Measurements from ENCODE around the gene SEPTIN11. TPM values are rescaled to one million over a fixed set of nuclear protein-coding genes. Genes with fewer than 3 reads are reported as not detected.

SEPTIN11 gene
- total RNA-seq, 1 experiment from 2014 or later, result 125 TPM

DNA sequence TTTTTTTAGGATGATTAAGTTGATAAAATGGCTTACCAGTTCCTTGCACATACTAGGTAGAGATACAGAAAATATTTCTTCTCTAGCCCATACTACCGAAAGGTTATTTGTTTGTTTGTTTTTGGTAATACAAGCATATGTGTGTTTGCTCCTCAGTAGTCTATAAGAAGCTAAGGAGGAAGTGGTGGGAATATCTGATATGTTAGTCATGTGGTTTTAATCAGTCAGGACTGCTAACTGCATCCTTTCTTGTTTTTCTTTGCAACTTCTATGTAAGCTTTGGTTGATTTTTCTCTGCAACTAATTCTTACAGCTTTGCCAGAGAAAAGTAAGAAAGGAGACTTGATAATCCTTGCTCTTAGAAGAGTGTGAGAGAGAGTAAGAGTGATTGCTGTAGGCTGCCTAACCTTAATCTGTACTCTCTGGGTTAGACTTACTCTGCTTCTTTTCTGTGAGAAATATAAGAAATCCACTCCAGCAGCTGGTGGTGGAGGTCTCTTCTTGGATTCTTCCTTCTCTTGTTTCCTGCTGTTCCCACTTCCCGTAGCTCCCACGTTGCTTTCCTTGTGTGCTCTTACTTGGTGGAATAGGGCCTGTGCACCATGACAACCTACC lies 28.3 kb downstream of the SEPTIN11 start (continued):
- TF ChIP-seq ZNF263 (CRISPR knock-in tag; IDR thresholded peaks at IDR 0.05; ENCODE audit: low read depth), result no peak

DNA sequence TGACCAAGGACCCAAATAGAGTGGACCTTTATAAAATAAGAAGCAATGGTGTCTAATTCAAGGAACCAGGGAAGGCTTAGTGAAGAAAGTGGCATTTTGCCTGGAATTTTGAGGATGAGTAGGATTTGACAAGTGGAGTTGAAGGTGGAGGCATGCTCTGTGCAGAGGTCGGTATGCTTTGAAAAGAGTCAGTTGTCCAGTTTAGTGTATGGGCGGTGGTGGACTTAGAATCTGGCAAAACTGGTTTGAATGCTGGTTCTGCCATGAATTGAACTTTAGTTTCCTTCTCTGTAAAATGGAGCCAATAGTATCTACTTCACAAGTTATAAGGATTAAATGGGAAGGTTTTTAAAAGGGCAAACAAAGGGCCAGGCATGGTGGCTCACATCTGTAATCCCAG lies 29.7 kb downstream of the SEPTIN11 start:
- TF ChIP-seq, protein P1, sequence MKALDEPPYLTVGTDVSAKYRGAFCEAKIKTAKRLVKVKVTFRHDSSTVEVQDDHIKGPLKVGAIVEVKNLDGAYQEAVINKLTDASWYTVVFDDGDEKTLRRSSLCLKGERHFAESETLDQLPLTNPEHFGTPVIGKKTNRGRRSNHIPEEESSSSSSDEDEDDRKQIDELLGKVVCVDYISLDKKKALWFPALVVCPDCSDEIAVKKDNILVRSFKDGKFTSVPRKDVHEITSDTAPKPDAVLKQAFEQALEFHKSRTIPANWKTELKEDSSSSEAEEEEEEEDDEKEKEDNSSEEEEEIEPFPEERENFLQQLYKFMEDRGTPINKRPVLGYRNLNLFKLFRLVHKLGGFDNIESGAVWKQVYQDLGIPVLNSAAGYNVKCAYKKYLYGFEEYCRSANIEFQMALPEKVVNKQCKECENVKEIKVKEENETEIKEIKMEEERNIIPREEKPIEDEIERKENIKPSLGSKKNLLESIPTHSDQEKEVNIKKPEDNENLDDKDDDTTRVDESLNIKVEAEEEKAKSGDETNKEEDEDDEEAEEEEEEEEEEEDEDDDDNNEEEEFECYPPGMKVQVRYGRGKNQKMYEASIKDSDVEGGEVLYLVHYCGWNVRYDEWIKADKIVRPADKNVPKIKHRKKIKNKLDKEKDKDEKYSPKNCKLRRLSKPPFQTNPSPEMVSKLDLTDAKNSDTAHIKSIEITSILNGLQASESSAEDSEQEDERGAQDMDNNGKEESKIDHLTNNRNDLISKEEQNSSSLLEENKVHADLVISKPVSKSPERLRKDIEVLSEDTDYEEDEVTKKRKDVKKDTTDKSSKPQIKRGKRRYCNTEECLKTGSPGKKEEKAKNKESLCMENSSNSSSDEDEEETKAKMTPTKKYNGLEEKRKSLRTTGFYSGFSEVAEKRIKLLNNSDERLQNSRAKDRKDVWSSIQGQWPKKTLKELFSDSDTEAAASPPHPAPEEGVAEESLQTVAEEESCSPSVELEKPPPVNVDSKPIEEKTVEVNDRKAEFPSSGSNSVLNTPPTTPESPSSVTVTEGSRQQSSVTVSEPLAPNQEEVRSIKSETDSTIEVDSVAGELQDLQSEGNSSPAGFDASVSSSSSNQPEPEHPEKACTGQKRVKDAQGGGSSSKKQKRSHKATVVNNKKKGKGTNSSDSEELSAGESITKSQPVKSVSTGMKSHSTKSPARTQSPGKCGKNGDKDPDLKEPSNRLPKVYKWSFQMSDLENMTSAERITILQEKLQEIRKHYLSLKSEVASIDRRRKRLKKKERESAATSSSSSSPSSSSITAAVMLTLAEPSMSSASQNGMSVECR (CRISPR knock-in tag; IDR thresholded peaks at IDR 0.05; ENCODE audit: borderline replicate concordance), result no peak
- TF ChIP-seq, protein P2, sequence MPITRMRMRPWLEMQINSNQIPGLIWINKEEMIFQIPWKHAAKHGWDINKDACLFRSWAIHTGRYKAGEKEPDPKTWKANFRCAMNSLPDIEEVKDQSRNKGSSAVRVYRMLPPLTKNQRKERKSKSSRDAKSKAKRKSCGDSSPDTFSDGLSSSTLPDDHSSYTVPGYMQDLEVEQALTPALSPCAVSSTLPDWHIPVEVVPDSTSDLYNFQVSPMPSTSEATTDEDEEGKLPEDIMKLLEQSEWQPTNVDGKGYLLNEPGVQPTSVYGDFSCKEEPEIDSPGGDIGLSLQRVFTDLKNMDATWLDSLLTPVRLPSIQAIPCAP (CRISPR knock-in tag; IDR thresholded peaks at IDR 0.05), result no peak
- TF ChIP-seq, protein P3, sequence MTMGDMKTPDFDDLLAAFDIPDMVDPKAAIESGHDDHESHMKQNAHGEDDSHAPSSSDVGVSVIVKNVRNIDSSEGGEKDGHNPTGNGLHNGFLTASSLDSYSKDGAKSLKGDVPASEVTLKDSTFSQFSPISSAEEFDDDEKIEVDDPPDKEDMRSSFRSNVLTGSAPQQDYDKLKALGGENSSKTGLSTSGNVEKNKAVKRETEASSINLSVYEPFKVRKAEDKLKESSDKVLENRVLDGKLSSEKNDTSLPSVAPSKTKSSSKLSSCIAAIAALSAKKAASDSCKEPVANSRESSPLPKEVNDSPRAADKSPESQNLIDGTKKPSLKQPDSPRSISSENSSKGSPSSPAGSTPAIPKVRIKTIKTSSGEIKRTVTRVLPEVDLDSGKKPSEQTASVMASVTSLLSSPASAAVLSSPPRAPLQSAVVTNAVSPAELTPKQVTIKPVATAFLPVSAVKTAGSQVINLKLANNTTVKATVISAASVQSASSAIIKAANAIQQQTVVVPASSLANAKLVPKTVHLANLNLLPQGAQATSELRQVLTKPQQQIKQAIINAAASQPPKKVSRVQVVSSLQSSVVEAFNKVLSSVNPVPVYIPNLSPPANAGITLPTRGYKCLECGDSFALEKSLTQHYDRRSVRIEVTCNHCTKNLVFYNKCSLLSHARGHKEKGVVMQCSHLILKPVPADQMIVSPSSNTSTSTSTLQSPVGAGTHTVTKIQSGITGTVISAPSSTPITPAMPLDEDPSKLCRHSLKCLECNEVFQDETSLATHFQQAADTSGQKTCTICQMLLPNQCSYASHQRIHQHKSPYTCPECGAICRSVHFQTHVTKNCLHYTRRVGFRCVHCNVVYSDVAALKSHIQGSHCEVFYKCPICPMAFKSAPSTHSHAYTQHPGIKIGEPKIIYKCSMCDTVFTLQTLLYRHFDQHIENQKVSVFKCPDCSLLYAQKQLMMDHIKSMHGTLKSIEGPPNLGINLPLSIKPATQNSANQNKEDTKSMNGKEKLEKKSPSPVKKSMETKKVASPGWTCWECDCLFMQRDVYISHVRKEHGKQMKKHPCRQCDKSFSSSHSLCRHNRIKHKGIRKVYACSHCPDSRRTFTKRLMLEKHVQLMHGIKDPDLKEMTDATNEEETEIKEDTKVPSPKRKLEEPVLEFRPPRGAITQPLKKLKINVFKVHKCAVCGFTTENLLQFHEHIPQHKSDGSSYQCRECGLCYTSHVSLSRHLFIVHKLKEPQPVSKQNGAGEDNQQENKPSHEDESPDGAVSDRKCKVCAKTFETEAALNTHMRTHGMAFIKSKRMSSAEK (CRISPR knock-in tag; IDR thresholded peaks at IDR 0.05; ENCODE audit: borderline replicate concordance), result no peak
- TF ChIP-seq TEAD1 (CRISPR knock-in tag; IDR thresholded peaks at IDR 0.05), result no peak
- H3K4me1 Mint-ChIP-seq, result peaks cover 57% of the 10 kb centered on the region
- POLR2A ChIA-PET, result no interaction called here
- H3K9me3 Mint-ChIP-seq, result no peaks in the 10 kb centered on the region
- ATAC-seq (no peak), DNase-seq (ENCODE audit: low spot score) (no peak)
- H3K4me3 Mint-ChIP-seq, result no peak overlapping the region
- H3K27me3 Mint-ChIP-seq (ENCODE audit: low read depth), result no peaks in the 10 kb centered on the region
- no peak overlapping the region for H3K27ac Mint-ChIP-seq
- H3K36me3 Mint-ChIP-seq, result no peaks in the 10 kb centered on the region
- CTCF ChIA-PET, result no interaction called here

DNA sequence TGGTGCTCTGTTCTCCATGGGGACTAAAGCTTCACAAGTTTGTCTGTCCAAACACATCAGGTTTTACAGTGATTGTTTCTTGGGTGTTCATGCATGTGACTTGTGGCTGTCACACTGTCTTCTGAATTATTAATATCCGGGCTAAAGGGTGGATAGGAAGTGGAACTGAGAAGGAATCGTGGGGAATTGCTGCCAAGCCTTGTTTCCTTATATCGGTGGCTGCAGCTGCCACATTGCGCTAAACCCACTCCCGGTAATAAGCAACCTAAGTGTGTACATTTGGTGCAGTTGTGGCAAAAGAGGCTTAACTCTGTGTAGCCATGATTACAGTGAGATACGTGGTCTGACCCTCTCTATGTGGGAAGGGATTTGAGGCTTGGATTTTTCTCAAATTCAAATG lies 30.7 kb downstream of the SEPTIN11 start:
- CTCF ChIA-PET, result no interaction called here
- H3K36me3 Mint-ChIP-seq, result no peaks in the 10 kb centered on the region
- no peak for DNase-seq (ENCODE audit: low spot score)
- H3K4me3 Mint-ChIP-seq, result no peak overlapping the region
- ATAC-seq, result no peak
- POLR2A ChIA-PET, result interaction anchor here (0.7 kb wide), 1 partner anchor 146 kb away, joined by 4 read pairs; no protein-coding TSS in a partner anchor
- no peaks in the 10 kb centered on the region for H3K27me3 Mint-ChIP-seq (ENCODE audit: low read depth)
- peak overlapping the region; percentile 21; the same call in 1 of the 2 replicates for H3K27ac Mint-ChIP-seq
- H3K4me1 Mint-ChIP-seq, result peaks cover 68% of the 10 kb centered on the region
- no peaks in the 10 kb centered on the region for H3K9me3 Mint-ChIP-seq
- TF ChIP-seq FOXP1 (CRISPR knock-in tag; IDR thresholded peaks at IDR 0.05; ENCODE audit: borderline replicate concordance), result no peak
- TF ChIP-seq, protein P4, sequence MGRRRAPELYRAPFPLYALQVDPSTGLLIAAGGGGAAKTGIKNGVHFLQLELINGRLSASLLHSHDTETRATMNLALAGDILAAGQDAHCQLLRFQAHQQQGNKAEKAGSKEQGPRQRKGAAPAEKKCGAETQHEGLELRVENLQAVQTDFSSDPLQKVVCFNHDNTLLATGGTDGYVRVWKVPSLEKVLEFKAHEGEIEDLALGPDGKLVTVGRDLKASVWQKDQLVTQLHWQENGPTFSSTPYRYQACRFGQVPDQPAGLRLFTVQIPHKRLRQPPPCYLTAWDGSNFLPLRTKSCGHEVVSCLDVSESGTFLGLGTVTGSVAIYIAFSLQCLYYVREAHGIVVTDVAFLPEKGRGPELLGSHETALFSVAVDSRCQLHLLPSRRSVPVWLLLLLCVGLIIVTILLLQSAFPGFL (CRISPR knock-in tag; IDR thresholded peaks at IDR 0.05; ENCODE audit: borderline replicate concordance), result no peak
- no peak for TF ChIP-seq MYBL2 (CRISPR knock-in tag; IDR thresholded peaks at IDR 0.05)
- TF ChIP-seq, protein P5, sequence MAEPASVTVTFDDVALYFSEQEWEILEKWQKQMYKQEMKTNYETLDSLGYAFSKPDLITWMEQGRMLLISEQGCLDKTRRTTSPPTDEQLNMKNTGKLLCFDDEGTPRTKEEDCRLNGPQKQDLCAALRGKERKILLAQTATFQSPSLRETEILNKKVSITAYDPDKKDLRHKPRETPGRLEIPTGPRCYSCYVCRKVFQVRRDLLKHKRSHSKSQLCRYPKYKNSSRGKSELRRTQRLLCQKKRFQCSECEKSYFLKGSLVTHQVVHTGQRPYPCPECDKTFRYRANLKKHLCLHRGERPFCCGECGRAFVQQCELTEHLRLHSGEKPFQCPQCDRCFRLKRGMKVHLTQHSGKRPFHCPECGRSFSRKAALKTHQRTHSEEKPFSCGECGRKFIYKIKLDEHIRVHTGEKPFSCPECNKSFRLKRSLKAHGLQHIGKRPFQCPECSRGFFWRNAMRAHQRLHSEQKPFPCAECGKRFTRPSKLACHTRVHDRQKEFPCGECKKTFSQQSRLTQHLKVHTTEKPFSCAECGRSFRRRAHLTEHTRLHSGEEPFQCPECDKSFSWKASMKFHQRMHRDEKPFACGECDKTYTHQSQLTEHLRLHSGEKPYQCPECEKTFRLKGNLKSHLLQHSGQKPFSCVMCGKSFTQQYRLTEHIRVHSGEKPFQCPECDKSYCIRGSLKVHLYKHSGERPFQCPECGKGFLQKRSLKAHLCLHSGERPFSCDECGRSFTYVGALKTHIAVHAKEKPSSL (CRISPR knock-in tag; conservative IDR thresholded peaks at IDR 0.05), result no peak
- TF ChIP-seq ZNF263 (CRISPR knock-in tag; IDR thresholded peaks at IDR 0.05; ENCODE audit: low read depth), result no peak
- TF ChIP-seq, protein P6, sequence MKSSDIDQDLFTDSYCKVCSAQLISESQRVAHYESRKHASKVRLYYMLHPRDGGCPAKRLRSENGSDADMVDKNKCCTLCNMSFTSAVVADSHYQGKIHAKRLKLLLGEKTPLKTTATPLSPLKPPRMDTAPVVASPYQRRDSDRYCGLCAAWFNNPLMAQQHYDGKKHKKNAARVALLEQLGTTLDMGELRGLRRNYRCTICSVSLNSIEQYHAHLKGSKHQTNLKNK (CRISPR knock-in tag; IDR thresholded peaks at IDR 0.05), result no peak
- TF ChIP-seq, protein P3 (CRISPR knock-in tag; IDR thresholded peaks at IDR 0.05; ENCODE audit: borderline replicate concordance), result no peak
- TF ChIP-seq, protein P7, sequence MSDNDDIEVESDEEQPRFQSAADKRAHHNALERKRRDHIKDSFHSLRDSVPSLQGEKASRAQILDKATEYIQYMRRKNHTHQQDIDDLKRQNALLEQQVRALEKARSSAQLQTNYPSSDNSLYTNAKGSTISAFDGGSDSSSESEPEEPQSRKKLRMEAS (CRISPR knock-in tag; IDR thresholded peaks at IDR 0.05), result no peak
- no peak for TF ChIP-seq JAZF1 (CRISPR knock-in tag; IDR thresholded peaks at IDR 0.05)
